Stimulated activated CD8-positive, alpha-beta memory T cell treated with anti-CD3 and anti-CD28 coated beads, Interleukin-7, amount 100 ng/mL, for 1 hour (primary cell): ENCODE measurements around the gene SQSTM1.
"Not testable (repeated sequence)": the region's sequence is repeated elsewhere in the genome, so short reads cannot be mapped to it uniquely, and the experiment has no call there.

ENCODE experiments used
- DNase-seq, 2 donors: peaks; one replicate each; pipeline ENCODE4 v3.0.0-alpha.2; 2020; ENCODE audit warnings: low read depth in 2 of 2

The SQSTM1 gene

DNA sequence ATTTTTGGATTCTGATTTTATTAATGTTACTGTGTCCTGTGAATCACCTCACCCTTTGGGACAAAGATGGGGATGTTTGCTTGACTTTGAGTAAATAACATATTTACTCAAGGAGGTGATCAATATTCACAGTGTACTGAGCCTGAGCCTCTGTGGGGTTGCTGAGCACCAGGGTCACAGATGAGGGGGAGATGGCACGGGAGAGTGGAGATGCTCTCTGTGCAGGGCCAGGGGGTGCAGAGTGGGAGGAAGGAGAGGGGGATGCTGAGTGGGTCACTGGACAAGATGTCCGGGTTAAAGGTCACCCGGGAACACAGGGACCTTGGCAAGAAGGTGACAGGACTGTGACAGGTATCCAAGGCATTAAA, 4.0 kb downstream of the SQSTM1 start:
- DNase-seq = no peak

- DNase-seq = no peak
Observed at GRCh38 chr5:179825655-179826182, 5.0 kb downstream of the SQSTM1 start.

DNA sequence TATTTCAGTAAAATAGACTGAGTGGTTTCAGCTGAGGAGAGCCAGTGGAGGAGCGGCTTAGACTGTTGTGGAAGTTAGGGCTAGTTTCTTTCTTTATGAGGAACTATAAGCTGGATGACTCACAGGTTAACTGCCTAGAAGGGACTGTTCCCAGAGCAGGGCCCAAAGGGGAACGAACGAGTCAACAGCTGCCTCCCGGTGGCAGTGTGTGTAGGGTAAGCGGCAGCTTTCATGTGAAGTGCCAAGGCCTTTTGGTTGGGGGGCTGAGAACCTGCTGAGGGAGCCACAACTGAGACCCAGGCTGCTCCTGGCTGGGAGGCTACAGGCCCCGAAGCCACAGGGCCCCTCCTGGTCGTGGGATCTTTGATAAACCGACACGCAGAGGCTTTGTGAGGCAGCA, 7.0 kb downstream of the SQSTM1 start:
- no peak for DNase-seq

DNA sequence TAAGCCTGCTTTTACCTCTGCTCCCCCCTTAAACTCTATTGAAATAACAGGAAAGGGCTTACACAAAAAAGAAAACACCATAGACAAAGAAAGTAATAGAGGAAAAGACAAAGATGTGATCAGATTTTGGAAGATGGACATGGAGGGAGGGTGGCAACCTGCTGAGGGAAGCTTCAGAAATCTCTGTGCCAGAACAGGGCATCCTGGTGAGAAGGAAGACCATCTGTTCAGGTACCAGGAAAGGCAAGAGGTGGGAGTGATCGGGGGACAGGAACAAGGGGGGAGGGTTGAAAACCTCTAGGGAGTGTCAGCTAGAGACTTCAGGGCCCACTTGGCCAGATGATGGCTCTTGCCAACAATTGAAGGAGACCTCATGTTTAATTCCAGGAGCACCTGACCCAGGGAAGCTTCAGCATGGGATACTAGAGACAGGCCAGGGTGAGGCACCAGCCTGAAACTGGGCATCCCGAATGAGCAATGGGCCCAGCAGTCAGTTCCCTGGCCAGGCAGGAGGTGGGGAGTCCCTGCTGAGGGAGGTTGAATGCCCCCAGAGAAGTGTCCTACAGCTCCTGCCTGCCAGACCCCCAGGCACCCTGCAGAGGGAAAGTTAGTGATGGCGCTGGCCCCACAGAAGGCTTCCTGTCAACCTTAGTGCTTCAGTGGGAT, 8.2 kb downstream of the SQSTM1 start:
- DNase-seq = no peak

DNA sequence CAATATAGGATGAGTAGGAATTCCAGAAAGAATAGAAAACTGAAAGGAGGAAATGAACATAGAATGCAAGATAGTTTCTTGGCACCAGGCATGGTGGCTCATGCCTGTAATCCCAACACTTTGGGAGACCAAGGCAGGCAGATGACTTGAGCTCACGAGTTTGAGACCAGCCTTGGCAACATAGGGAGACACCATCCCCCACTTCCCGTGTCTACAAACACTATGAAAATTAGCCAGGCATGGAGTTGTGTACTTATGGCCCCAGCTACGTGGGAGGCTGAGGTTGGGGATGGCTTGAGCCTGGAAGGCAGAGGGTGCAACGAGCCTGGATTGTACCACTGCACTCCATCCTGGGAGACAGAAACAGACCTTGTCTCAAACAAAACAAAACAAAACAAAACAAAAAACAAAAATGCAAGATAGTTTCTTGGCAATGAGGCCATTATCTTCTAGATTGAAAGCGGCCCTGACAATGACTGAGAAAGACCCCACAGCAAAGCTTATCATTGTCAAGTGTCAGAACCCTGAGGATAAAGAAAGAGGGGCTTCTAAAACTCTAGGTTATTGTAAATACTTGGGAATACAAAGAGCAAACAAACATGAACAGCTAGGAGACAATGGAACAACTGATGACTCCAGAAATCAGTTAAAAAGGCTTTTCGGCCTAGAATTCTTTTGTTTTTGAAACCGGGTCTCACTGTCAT, 9.2 kb downstream of the SQSTM1 start:
- no peak for DNase-seq

DNA sequence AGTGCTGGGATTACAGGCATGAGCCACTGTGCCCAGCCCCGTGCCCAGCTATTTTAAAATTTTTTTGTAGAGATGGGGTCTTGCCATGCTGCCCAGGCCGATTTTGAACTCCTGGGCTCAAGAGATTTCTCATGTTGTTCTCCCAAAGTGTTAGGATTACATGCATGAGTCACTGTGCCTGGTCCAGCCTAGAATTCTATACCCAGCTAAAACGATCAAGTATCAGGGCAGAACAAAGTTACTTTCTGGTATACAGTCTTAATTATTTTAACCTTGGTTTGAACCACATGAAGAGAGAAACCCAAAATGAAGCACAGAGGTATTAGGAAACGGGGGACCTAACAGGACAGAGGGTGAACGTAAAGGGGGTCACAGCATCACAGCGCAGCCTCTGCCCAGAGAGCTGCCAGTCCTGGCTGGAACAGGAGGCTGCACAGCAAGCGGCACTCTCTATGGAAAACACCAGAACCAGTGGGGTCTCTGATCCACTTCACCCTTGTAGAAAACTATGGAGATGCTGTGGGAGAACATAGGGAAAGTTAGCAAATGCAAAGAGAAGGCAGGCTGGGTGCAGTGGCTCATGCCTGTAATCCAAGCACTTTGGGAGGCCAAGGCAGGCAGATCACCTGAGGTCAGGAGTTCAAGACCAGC, 10.2 kb downstream of the SQSTM1 start:
- DNase-seq = no peak

GRCh38 chr5:179832039-179832745, 11.5 kb downstream of the SQSTM1 start:
- DNase-seq = no peak

GRCh38 chr5:179833056-179833708, 12.5 kb downstream of the SQSTM1 start:
- no peak for DNase-seq

- no peak for DNase-seq
Observed at GRCh38 chr5:179833709-179834070, 13.0 kb downstream of the SQSTM1 start.

DNA sequence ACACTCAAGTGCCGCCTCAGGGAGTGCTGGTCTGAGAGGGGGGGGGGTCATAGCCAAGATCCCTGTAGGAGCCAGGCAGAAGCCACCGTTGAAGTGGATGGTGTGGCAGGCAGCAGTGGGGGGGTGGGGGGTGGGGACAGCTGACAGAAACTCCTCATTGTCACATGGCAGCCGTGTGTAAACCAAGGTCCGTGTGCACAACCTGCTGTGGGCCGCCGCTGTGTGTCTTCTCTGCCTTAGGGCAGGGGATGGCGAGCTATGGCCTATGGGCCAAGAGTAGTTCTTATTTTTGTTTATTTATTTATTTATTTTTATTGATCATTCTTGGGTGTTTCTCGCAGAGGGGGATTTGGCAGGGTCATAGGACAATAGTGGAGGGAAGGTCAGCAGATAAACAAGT, 13.4 kb downstream of the SQSTM1 start:
- no peak for DNase-seq

- not testable (repeated sequence) for DNase-seq
Observed at GRCh38 chr5:179834871-179835270, 14.2 kb downstream of the SQSTM1 start.

GRCh38 chr5:179836225-179837019, 15.7 kb downstream of the SQSTM1 start:
- DNase-seq = peak; percentile 27

DNA sequence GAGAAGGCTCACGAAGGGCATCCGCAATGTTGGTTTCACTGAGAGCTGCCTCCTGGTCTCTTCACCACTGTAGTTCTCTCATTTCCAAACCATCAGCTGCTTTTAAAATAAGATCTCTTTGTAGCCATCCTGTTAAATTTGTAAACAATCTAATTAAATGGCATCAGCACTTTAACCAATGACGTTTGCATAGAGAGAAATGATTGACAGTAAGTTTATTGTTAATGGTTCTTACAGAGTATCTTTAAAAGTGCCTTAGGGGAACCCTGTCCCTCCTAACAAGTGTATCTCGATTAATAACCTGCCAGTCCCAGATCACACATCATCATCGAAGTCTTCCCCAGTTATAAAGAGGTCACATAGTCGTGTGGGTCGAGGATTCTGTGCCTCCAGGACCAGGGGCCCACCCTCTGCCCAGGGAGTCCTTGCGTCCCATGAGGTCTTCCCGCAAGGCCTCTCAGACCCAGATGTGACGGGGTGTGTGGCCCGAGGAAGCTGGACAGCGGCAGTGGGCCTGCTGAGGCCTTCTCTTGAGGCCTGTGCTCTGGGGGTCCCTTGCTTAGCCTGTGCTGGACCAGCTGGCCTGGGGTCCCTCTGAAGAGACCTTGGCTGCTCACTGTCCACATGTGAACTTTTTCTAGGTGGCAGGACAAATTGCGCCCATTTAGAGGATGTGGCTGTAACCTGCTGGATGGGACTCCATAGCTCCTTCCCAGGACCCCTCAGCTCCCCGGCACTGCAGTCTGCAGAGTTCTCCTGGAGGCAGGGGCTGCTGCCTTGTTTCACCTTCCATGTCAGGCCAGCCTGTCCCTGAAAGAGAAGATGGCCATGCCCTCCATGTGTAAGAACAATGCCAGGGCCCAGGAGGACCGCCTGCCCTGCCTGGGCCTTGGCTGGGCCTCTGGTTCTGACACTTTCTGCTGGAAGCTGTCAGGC, 16.6 kb downstream of the SQSTM1 start:
- DNase-seq = no peak

GRCh38 chr5:179839328-179840256, 18.9 kb downstream of the SQSTM1 start:
- DNase-seq = no peak

DNA sequence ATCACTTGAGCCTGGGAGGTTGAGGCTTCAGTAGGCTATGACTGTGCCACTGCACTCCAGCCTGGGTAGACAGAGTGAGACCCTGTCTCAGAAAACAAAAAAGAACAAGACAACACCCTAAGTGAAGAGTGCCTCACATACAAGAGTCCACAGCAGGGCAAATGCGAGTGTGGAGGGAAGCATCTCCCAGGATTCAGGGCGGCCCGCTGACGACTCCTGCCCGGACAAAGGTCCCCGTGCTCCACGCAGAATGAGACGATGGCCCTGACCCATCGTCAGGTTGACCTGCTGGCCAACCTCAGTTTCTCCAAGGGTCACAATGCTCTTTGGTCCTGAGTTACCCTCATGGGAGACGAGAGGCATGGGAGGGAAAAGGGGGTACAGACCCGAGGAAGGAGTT, 19.6 kb downstream of the SQSTM1 start:
- DNase-seq = no peak

DNA sequence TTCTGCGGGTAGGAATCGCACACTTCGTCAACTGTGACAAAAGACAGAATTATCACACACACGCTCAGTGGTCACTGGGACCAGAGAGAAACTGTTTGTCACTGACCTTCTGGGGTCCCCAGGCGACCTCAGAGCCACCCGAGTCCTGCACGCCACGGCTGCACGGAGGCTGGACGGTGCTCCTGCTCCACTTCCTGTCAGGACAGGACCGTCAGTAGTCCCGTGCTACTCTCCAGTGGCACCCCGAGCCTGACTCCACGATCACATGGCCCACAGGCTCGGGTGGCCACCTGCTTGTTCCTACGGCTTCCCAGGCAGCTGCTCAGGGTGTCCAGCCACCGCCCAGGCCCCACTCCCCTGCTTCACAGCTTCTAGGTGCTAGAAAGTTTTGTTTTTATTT, 20.1 kb downstream of the SQSTM1 start:
- no peak for DNase-seq

- no peak for DNase-seq
Observed at GRCh38 chr5:179841621-179842020, 20.9 kb downstream of the SQSTM1 start.

DNA sequence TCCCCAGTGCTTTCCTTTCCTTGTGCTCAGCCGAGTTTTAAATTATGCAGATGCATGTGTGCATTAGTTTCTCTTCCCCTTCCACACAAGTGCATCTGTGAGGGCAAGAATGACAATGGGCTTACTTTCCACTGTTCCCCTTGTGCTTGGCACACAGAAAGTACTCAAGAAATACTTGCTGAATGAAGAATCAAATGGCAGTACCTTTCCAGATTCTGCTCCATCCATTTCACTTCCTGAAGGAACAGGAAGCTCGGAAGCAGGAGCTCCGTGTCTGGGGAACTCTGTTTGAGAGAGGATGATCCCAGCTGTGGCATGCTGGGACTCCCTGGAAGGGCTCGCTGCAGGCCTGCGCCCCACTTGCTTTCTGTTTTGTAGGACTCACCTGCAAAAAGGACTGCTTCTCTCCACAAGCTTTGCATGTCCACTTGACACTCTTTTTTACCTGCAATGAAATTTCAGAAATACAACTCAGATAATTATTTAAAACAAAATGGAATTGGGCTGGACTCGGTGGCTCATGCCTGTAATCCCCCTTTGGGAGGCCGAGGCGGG, 32.4 kb downstream of the SQSTM1 start:
- no peak for DNase-seq
